Fibroblast of lung (primary cell): Measurements from ENCODE around the gene ADH6. TPM values are rescaled to one million over a fixed set of nuclear protein-coding genes. Genes with fewer than 3 reads are reported as not detected.

Source experiments
- DNase-seq, 2 donors: peaks; one replicate each; pipeline versions ENCODE4 v3.0.0 to v3.0.0-alpha.2; 2010; ENCODE audit warnings: low read depth in 2 of 2
- H2AFZ ChIP-seq: 2 replicates; pipeline ENCODE4 v1.5.1; 2012; ENCODE audit warnings: low read length, control low read depth, inconsistent platforms
- H3K27ac ChIP-seq: 2 replicates; pipeline ENCODE4 v1.5.1; 2011; ENCODE audit warnings: low read length, control low read depth; ENCODE audit not compliant: insufficient read depth
- H3K27me3 ChIP-seq: 2 replicates; pipeline ENCODE4 v1.5.1; 2011; ENCODE audit warnings: mild to moderate bottlenecking, low read length; ENCODE audit not compliant: control insufficient read depth, insufficient read depth
- H3K36me3 ChIP-seq: 2 replicates; pipeline ENCODE4 v1.5.1; 2011; ENCODE audit warnings: low read length; ENCODE audit not compliant: control insufficient read depth, insufficient read depth
- H3K4me1 ChIP-seq: 2 replicates; pipeline ENCODE4 v1.5.1; 2011; ENCODE audit warnings: low read length; ENCODE audit not compliant: control insufficient read depth, insufficient read depth; ENCODE audit errors: extremely low read depth
- H3K4me2 ChIP-seq: 2 replicates; pipeline ENCODE4 v1.5.1; 2011; ENCODE audit warnings: low read length, control low read depth; ENCODE audit not compliant: insufficient read depth; ENCODE audit errors: extremely low read depth
- H3K4me3 ChIP-seq, 4 experiments: fragments of 200-600 bp in 1 of 4; sonication (generic) in 1 of 4; replicated peaks in 1 of 4; 2 replicates each; pipeline ENCODE4 v1.5.1; 2011 to 2016; ENCODE audit warnings: low read length in 4 of 4, low read depth in 3 of 4, mild to moderate bottlenecking in 3 of 4, control low read depth in 2 of 4, inconsistent platforms in 1 of 4, mixed read lengths in 1 of 4; ENCODE audit not compliant: insufficient read depth in 1 of 4; ENCODE audit errors: control extremely low read depth in 1 of 4
- H3K79me2 ChIP-seq: 2 replicates; pipeline ENCODE4 v1.5.1; 2012; ENCODE audit warnings: mild to moderate bottlenecking, low read length, inconsistent platforms; ENCODE audit not compliant: control insufficient read depth, insufficient read depth
- H3K9ac ChIP-seq: 2 replicates; pipeline ENCODE4 v1.5.1; 2011; ENCODE audit warnings: mild to moderate bottlenecking, low read length, control low read depth; ENCODE audit not compliant: insufficient read depth
- H3K9me3 ChIP-seq: 2 replicates; pipeline ENCODE4 v1.5.1; 2012; ENCODE audit warnings: low read depth, low read length; ENCODE audit not compliant: control insufficient read depth, insufficient read depth
- H4K20me1 ChIP-seq: 2 replicates; pipeline ENCODE4 v1.5.1; 2011; ENCODE audit warnings: low read length; ENCODE audit not compliant: control insufficient read depth, insufficient read depth; ENCODE audit errors: extremely low read depth
- EZH2 ChIP-seq: IDR thresholded peaks from 2 replicates; pipeline ENCODE4 v1.5.1; 2012; ENCODE audit warnings: low read length, control low read depth, mild to moderate bottlenecking; ENCODE audit errors: missing control alignments
- polyA plus RNA-seq, 2 donors: library from polyadenylated mRNA; depleted of rRNA in 1 of 2; stranded (reverse) in 1 of 2; unstranded in 1 of 2; fragments of >200 nt; gene quantifications; 2 replicates each; pipeline ENCODE4 v1.2.1, GENCODE V29; 2011 to 2012; ENCODE audit warnings: missing spikeins in 1 of 2
- total RNA-seq: library from RNA; depleted of rRNA; stranded (reverse); fragments of >200 nt; gene quantifications from 2 replicates; pipeline ENCODE4 v1.2.1, GENCODE V29; 2014
- TF ChIP-seq, protein P1 (sequence below), 2 donors: IDR thresholded peaks in 1 of 2; conservative IDR thresholded peaks in 1 of 2; 1 replicate in 1 of 2; 2 replicates in 1 of 2; pipeline ENCODE4 v1.5.1; 2011 to 2012; ENCODE audit warnings: low read length in 2 of 2, control low read depth in 1 of 2, inconsistent platforms in 1 of 2, low read depth in 1 of 2, mild to moderate bottlenecking in 1 of 2

ADH6 gene
- total and polyA plus RNA-seq, 2 donors (not counting 1 experiment from before 2014, with no cell fraction given) = 0.17 to 0.68 TPM

DNA sequence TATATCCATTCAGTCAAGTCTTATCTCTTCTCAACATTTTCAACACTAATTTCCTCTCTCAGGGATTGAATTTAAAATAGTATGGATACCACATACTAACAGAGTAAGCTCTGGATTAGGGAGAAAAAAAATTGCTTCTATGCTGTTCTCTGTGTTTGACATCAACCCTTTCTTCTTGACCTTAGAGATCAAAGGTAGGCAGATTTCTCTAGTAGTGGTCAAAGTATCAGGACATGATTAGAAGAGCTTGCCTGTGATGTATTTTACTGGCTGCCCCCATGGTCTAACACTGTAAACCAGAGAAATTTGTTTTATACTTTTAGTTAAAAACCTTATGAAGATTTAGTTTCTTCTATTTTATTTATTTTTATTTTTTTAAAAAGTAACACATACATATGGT, 8.3 kb downstream of the ADH6 start:
- Histone ChIP-seq H2AFZ (no peak overlapping the region), H3K9me3 (no peaks in the 10 kb centered on the region), H3K4me3 (no peak overlapping the region), H3K27me3 (no peaks in the 10 kb centered on the region), H3K36me3 (no peaks in the 10 kb centered on the region), H3K4me1 (peaks cover 5% of the 10 kb centered on the region), H3K4me2 (no peak overlapping the region), H3K79me2 (no peaks in the 10 kb centered on the region), H3K27ac (no peak overlapping the region), H4K20me1 (no peaks in the 10 kb centered on the region), H3K9ac (no peak overlapping the region)
- no peak for DNase-seq
- TF ChIP-seq, protein P1, sequence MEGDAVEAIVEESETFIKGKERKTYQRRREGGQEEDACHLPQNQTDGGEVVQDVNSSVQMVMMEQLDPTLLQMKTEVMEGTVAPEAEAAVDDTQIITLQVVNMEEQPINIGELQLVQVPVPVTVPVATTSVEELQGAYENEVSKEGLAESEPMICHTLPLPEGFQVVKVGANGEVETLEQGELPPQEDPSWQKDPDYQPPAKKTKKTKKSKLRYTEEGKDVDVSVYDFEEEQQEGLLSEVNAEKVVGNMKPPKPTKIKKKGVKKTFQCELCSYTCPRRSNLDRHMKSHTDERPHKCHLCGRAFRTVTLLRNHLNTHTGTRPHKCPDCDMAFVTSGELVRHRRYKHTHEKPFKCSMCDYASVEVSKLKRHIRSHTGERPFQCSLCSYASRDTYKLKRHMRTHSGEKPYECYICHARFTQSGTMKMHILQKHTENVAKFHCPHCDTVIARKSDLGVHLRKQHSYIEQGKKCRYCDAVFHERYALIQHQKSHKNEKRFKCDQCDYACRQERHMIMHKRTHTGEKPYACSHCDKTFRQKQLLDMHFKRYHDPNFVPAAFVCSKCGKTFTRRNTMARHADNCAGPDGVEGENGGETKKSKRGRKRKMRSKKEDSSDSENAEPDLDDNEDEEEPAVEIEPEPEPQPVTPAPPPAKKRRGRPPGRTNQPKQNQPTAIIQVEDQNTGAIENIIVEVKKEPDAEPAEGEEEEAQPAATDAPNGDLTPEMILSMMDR (conservative IDR thresholded peaks at IDR 0.05 in 1 of 2, IDR thresholded peaks at IDR 0.05 in 1 of 2; ENCODE audit: low read depth in 1 of 2, low read length in 2 of 2) = no peak
- no peak for TF ChIP-seq EZH2

DNA sequence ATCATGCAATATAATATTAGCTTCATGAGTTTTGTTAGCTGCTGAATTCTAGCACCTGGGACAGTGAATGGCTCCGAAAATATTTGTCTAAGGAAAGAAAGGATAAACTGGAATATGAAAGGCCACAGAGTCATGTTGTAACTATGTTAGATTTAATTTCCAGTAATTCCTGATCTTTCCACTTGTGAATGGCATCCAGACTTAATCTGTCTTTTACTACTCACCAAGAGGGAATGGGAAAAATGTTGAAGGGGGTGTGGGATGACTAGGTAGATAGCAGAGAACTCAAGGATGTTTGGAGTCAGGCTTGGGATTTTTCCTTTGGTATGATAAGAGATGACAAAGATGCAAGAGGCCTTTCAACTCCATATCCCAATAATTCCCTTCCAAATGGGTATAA, 9.4 kb downstream of the ADH6 start:
- DNase-seq = peak in 1 of 2 donors; percentile 76
- Histone ChIP-seq H3K27ac (no peak overlapping the region), H2AFZ (no peak overlapping the region), H3K9ac (no peak overlapping the region), H3K9me3 (no peaks in the 10 kb centered on the region), H3K4me1 (peaks cover 5% of the 10 kb centered on the region), H4K20me1 (no peaks in the 10 kb centered on the region), H3K79me2 (no peaks in the 10 kb centered on the region), H3K4me2 (no peak overlapping the region), H3K36me3 (no peaks in the 10 kb centered on the region), H3K27me3 (no peaks in the 10 kb centered on the region), H3K4me3 (no peak overlapping the region)
- TF ChIP-seq, protein P1 (conservative IDR thresholded peaks at IDR 0.05 in 1 of 2, IDR thresholded peaks at IDR 0.05 in 1 of 2; ENCODE audit: low read depth in 1 of 2, low read length in 2 of 2) = no peak
- no peak for TF ChIP-seq EZH2

DNA sequence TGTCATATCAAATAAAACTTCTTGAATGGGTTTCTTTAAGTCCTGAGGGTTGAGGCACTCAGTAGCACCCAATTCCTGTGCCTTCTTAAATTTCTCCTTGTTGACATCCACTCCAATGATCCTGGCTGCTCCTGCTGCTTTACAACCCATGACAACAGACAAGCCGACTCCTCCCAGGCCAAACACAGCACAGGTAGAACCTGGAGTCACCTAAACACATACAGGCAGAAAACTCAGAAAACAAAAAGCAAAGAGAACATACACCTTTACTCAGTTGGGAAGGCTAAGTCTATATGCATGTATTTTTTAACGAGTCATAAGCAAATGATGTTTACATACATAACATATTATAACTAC, 10.3 kb downstream of the ADH6 start:
- no peak overlapping the region for H3K9ac ChIP-seq
- DNase-seq = no peak
- H3K4me2 ChIP-seq = no peak overlapping the region
- H4K20me1 ChIP-seq = no peaks in the 10 kb centered on the region
- no peak overlapping the region for H3K27ac ChIP-seq
- TF ChIP-seq, protein P1 (conservative IDR thresholded peaks at IDR 0.05 in 1 of 2, IDR thresholded peaks at IDR 0.05 in 1 of 2; ENCODE audit: low read depth in 1 of 2, low read length in 2 of 2) = no peak
- no peak for TF ChIP-seq EZH2
- H3K9me3 ChIP-seq = no peaks in the 10 kb centered on the region
- H2AFZ ChIP-seq = no peak overlapping the region
- H3K4me1 ChIP-seq = peaks cover 5% of the 10 kb centered on the region
- H3K79me2 ChIP-seq = no peaks in the 10 kb centered on the region
- no peaks in the 10 kb centered on the region for H3K27me3 ChIP-seq
- no peak overlapping the region for H3K4me3 ChIP-seq
- no peaks in the 10 kb centered on the region for H3K36me3 ChIP-seq
